OCI-LY7 (cell line): ENCODE results near the gene TARP.

Source experiments
- EZH2phosphoT487 ChIP-seq: fragments of 200-600 bp; sonication (generic); IDR thresholded peaks from 2 replicates; pipeline ENCODE4 v1.6.1; 2018; ENCODE audit warnings: low read depth, borderline replicate concordance, mild to moderate bottlenecking, mixed run types, antibody characterized with exemption, low read length, moderate library complexity, mixed read lengths
- TF ChIP-seq, protein P1 (sequence below): fragments of 200-600 bp; sonication (generic); conservative IDR thresholded peaks from 2 replicates; pipeline ENCODE4 v1.5.1; 2014; ENCODE audit warnings: mild to moderate bottlenecking, antibody characterized with exemption, low read length, moderate library complexity, mixed read lengths

DNA sequence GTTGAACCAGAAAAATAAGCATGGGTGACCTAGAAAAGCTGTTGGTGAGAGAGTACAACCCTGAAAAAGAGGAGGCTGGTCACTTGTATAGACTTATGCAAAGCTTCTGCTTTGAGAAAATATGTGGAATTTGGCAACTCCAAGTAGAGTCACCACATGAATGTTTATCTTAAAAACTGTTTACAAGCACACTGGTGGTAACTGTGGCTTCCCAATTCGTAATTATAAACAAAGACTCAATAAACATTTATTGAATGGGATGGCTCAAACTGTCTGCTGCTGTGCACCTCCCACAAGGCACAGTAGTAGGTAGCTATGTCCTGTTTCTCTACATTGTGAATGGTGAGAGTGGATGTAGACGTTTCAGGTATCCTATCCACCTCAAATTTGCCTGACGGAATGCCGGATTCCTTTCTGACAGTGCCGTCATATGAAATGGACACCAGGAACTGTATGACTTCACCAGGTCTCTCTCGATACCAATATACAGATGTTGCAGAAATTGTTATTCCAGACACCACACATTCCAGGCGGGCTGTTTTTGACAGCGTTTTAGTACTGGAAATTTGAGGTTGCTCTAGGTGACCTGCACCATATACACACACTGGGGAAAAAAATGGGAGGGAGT, 43.4 kb upstream of the TARP start:
- TF ChIP-seq, protein P1, sequence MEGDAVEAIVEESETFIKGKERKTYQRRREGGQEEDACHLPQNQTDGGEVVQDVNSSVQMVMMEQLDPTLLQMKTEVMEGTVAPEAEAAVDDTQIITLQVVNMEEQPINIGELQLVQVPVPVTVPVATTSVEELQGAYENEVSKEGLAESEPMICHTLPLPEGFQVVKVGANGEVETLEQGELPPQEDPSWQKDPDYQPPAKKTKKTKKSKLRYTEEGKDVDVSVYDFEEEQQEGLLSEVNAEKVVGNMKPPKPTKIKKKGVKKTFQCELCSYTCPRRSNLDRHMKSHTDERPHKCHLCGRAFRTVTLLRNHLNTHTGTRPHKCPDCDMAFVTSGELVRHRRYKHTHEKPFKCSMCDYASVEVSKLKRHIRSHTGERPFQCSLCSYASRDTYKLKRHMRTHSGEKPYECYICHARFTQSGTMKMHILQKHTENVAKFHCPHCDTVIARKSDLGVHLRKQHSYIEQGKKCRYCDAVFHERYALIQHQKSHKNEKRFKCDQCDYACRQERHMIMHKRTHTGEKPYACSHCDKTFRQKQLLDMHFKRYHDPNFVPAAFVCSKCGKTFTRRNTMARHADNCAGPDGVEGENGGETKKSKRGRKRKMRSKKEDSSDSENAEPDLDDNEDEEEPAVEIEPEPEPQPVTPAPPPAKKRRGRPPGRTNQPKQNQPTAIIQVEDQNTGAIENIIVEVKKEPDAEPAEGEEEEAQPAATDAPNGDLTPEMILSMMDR, result no peak
- TF ChIP-seq EZH2phosphoT487, result no peak
